Measurements from ENCODE around the gene FGL2. TPM values are rescaled to one million over a fixed set of nuclear protein-coding genes. Genes with fewer than 3 reads are reported as not detected.

FGL2 gene
- total RNA-seq, 1 experiment from 2014 or later: not detected

DNA sequence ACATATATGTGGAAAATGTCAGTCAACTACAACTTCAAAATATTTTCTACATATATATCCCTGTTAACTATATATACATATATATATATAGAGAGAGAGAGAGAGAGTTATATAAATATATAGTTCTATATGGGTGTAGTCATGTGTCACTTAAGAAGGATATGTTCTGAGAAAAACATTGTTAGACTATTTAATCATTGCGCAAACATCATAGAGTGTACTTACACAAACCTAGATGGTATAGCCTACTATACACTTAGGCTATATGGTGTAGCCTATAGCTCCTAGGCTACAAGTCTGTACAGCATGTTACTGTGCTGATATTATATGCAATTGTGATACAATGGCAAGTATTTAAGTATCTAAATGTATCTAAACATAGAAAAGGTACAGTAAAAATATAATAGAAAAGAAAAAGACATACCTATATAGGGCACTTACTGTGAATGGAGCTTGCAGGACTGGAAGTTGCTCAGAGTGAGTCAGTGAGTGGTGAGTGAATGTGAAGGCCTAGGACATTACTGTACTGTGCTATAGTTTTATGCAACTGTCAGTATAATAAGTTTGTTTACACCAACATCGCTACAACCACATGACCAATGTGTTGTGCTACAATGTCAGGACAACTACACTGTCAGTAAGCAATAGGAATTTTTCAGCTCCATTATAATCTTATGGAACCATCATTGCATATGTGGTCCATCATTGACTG, 18.0 kb upstream of the FGL2 start:
- no peak for DNase-seq
- Histone ChIP-seq H3K23ac (ENCODE audit: insufficient read length, low read depth, low read length) (no peak overlapping the region), H2BK120ac (ENCODE audit: low read depth, low read length, poor library complexity, severe bottlenecking) (no peak overlapping the region), H3K14ac (ENCODE audit: insufficient read depth, low read length) (no peak overlapping the region), H3K4me1 (ENCODE audit: insufficient read depth, low read length) (no peaks in the 10 kb centered on the region), H3K18ac (ENCODE audit: insufficient read length, low read depth, low read length) (no peak overlapping the region), H4K8ac (replicated peaks; ENCODE audit: insufficient read length, low read depth, low read length) (no peak overlapping the region), H3K4me2 (ENCODE audit: insufficient read depth, insufficient read length, low read length) (no peak overlapping the region), H2BK5ac (ENCODE audit: insufficient read length, low read length) (no peak overlapping the region), H3K27ac (ENCODE audit: insufficient read length, low read depth, low read length) (no peak overlapping the region), H3K79me1 (ENCODE audit: insufficient read depth, low read depth, low read length, poor library complexity, severe bottlenecking) (no peaks in the 10 kb centered on the region), H2AFZ (ENCODE audit: low read length) (no peak overlapping the region), H3K23me2 (ENCODE audit: insufficient read length, low read depth, low read length, poor library complexity, severe bottlenecking) (no peaks in the 10 kb centered on the region), H3T11ph (ENCODE audit: low read length) (no peak overlapping the region), H3K27me3 (ENCODE audit: insufficient read depth, low read length) (no peaks in the 10 kb centered on the region), H4K91ac (ENCODE audit: insufficient read length, low read depth, low read length) (no peak overlapping the region), H2BK20ac (ENCODE audit: low read depth, low read length, poor library complexity, severe bottlenecking) (no peak overlapping the region), H3K4ac (ENCODE audit: low read depth, low read length) (no peak overlapping the region), H3K9me3 (ENCODE audit: control insufficient read depth, low read depth, low read length) (no peaks in the 10 kb centered on the region), H2BK15ac (ENCODE audit: low read depth, low read length) (no peak overlapping the region), H2BK12ac (ENCODE audit: insufficient read length, low read depth, low read length) (no peak overlapping the region), H4K20me1 (ENCODE audit: control insufficient read depth, insufficient read depth, insufficient read length) (no peaks in the 10 kb centered on the region), H3K79me2 (ENCODE audit: insufficient read depth, low read length) (no peaks in the 10 kb centered on the region), H4K5ac (ENCODE audit: insufficient read length, low read depth, low read length) (no peak overlapping the region), H3K56ac (ENCODE audit: insufficient read length, low read depth, low read length) (no peak overlapping the region), H3K9ac (ENCODE audit: extremely low read depth, insufficient read length, low read length) (no peak overlapping the region), H2AK5ac (ENCODE audit: insufficient read length, low read length) (no peak overlapping the region)
- Mint-ChIP-seq H3K36me3 (ENCODE audit: insufficient read depth in 1 of 3, low read depth in 3 of 3) (peaks cover 8 to 17% (median 14%) of the 10 kb centered on the region in 3 experiments; a peak in 4 of 7 replicates), H3K4me3 (no peak overlapping the region), H3K27ac (no peak overlapping the region), H3K27me3 (ENCODE audit: low read depth) (no peaks in the 10 kb centered on the region), H3K9me3 (peaks cover 20 to 24% of the 10 kb centered on the region in 2 experiments), H3K4me1 (peaks cover 0 to 3% of the 10 kb centered on the region in 2 experiments; a peak in 1 of 4 replicates)
- TF ChIP-seq, protein P1, sequence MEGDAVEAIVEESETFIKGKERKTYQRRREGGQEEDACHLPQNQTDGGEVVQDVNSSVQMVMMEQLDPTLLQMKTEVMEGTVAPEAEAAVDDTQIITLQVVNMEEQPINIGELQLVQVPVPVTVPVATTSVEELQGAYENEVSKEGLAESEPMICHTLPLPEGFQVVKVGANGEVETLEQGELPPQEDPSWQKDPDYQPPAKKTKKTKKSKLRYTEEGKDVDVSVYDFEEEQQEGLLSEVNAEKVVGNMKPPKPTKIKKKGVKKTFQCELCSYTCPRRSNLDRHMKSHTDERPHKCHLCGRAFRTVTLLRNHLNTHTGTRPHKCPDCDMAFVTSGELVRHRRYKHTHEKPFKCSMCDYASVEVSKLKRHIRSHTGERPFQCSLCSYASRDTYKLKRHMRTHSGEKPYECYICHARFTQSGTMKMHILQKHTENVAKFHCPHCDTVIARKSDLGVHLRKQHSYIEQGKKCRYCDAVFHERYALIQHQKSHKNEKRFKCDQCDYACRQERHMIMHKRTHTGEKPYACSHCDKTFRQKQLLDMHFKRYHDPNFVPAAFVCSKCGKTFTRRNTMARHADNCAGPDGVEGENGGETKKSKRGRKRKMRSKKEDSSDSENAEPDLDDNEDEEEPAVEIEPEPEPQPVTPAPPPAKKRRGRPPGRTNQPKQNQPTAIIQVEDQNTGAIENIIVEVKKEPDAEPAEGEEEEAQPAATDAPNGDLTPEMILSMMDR (conservative IDR thresholded peaks at IDR 0.05): no peak
- WGBS (ENCODE audit: extremely low coverage, insufficient read length, low lambda C conversion rate): no CpG with 5 or more reads among the region's 2 CpGs
